ENCODE results near the gene C1QA. TPM values are rescaled to one million over a fixed set of nuclear protein-coding genes. Genes with fewer than 3 reads are reported as not detected.

Gene C1QA
- total RNA-seq, 2 experiments from 2014 or later, result not detected

DNA sequence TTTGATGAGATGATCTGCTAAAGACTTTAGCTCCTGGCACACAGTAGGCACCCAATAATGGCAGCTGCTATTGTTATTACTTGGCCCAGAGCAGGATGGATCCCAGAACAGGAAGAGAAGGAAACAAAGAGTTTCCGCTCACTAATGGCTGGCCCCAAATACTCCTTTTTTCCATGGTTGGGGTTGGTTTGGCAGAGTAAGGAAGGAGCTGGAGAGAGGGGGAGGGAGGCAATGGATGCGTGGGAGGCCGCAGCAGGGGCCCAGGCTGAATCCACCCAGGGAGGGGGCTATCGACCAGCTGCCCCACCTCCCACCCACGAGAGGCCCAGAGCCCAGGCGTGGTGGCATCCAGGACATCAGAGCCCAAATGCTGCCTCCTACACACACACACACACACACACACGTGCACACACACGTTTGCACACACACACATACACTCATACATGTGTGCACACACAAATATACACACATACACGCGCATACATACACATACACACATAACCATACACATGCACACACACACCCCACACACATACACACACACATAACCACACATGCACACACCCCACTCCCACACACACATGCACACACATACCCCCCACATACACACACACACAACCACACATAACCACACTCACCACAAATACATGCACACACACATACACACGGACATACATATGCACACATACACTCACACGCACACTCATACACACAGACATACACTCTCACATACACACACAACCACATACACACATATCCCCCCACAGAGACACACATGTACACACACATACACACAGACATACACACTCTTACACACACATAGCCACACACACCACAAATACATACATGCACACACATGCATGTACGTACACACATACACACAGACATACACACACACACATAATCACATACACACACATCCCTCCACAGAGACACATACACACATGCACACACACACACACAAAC is 41.8 kb downstream of the C1QA start:
- ATAC-seq (no peak), DNase-seq (no peak)
- H3K36me3 Mint-ChIP-seq, result no peaks in the 10 kb centered on the region
- no peaks in the 10 kb centered on the region for H3K9me3 Mint-ChIP-seq (ENCODE audit: low read depth)
- peaks cover 15% of the 10 kb centered on the region for H3K27me3 Mint-ChIP-seq
- H3K4me1 Mint-ChIP-seq, result no peaks in the 10 kb centered on the region
- H3K27ac Mint-ChIP-seq, result no peak overlapping the region
- H3K4me3 Mint-ChIP-seq, result no peak overlapping the region
- CTCF ChIA-PET, result interaction anchor here (0.5 kb wide), 1 partner anchor 271 kb away, joined by 4 read pairs; no protein-coding TSS in a partner anchor

- CTCF ChIA-PET, result no interaction called here
- no peak overlapping the region for H3K27ac Mint-ChIP-seq
- DNase-seq, result no peak
- no peak overlapping the region for H3K4me3 Mint-ChIP-seq
- H3K36me3 Mint-ChIP-seq, result no peaks in the 10 kb centered on the region
- ATAC-seq, result no peak
- H3K27me3 Mint-ChIP-seq, result peaks cover 4% of the 10 kb centered on the region
- H3K4me1 Mint-ChIP-seq, result no peaks in the 10 kb centered on the region
- no peaks in the 10 kb centered on the region for H3K9me3 Mint-ChIP-seq (ENCODE audit: low read depth)
Observed at GRCh38 chr1:22680726-22681125, 44.3 kb downstream of the C1QA start.

- ATAC-seq, result no peak
- no peaks in the 10 kb centered on the region for H3K9me3 Mint-ChIP-seq (ENCODE audit: low read depth)
- CTCF ChIA-PET, result no interaction called here
Observed at GRCh38 chr1:22681556-22682276, 45.3 kb downstream of the C1QA start.

DNA sequence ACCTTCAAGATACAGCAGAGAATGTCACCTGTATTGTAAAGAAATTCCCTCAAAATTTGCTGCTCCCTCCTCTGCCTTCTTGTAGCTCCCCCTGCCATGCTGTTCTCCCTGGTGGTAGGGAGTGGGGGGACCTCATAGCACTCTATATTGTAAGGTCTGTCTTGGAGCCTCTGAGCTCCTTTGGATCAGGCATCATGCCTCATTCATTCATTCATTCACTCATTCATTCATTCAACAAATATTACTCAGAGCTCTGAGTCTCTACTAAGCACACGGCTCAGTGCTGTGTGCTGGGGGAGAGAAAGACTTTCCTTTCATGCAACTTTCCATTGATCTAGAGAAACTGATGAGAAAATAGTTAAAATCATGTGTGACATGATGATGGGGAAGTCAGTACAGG is 47.1 kb downstream of the C1QA start:
- no peak for ATAC-seq
- CTCF ChIA-PET, result no interaction called here
- H3K4me1 Mint-ChIP-seq, result no peaks in the 10 kb centered on the region

More at GRCh38 chr1:22681556-22682276, 45.3 kb downstream of the C1QA start:
- no peak overlapping the region for H3K4me3 Mint-ChIP-seq
- no peak overlapping the region for H3K27ac Mint-ChIP-seq
- H3K36me3 Mint-ChIP-seq, result no peaks in the 10 kb centered on the region
- H3K27me3 Mint-ChIP-seq, result peaks cover 7% of the 10 kb centered on the region
- H3K4me1 Mint-ChIP-seq, result no peaks in the 10 kb centered on the region
- no peak for DNase-seq

DNA sequence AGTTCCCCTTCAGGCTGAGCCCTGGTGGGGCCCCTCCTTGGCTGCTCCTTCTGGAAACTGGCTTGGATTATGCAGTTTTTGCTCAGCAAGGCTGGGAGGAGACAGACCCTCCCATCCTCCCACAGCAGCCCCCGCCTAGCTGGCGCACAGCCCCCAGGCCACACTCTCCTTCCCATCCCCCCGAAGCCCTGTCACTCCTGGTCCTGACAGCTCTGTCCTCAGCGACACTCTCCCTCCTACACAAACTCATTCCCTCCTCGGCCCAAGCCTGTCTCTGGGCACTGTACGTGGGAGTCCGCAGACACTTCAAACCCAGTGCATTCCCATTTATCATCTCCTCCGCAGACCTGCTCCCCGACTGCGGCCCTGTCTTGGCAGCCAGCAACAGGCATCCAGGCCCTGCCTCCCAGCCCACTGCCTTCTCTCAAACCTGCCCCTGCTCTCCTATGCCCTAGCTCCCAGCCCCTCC is 49.2 kb downstream of the C1QA start:
- Mint-ChIP-seq H3K27ac (no peak overlapping the region), H3K4me1 (no peaks in the 10 kb centered on the region), H3K27me3 (peaks cover 19% of the 10 kb centered on the region), H3K36me3 (no peaks in the 10 kb centered on the region), H3K9me3 (ENCODE audit: low read depth) (no peaks in the 10 kb centered on the region), H3K4me3 (no peak overlapping the region)
- ATAC-seq, result no peak
- CTCF ChIA-PET, result no interaction called here
- no peak for DNase-seq

More for the DNA sequence above, 47.1 kb downstream of the C1QA start:
- Mint-ChIP-seq H3K27me3 (peaks cover 15% of the 10 kb centered on the region), H3K36me3 (no peaks in the 10 kb centered on the region), H3K4me3 (no peak overlapping the region), H3K27ac (no peak overlapping the region), H3K9me3 (ENCODE audit: low read depth) (no peaks in the 10 kb centered on the region)
- DNase-seq, result no peak

- peaks cover 19% of the 10 kb centered on the region for H3K27me3 Mint-ChIP-seq
- no peaks in the 10 kb centered on the region for H3K9me3 Mint-ChIP-seq (ENCODE audit: low read depth)
- no peaks in the 10 kb centered on the region for H3K4me1 Mint-ChIP-seq
- DNase-seq (no peak), ATAC-seq (no peak)
- H3K4me3 Mint-ChIP-seq, result no peak overlapping the region
- H3K36me3 Mint-ChIP-seq, result no peaks in the 10 kb centered on the region
- no peak overlapping the region for H3K27ac Mint-ChIP-seq
- CTCF ChIA-PET, result no interaction called here
Observed at GRCh38 chr1:22687191-22687590, 50.8 kb downstream of the C1QA start.

DNA sequence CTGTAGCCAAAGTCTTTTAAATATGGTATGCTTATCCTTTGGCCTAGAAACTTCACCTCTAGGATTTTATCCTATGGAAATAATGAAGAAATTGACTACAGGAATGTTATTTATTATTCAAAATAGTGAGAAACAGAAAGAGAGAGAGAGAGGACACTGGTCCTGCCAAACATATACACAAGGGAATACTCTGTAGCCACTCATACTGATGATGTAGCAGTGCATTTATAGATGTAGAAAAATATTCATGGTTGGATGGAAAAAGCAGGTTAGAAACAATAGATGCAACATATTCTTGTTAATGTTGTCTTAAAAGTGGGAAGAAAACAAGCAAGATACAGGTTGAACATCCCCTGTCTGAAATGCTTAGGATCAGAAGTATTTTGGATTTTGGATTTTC is 52.0 kb downstream of the C1QA start:
- H3K4me1 Mint-ChIP-seq, result no peaks in the 10 kb centered on the region
- H3K27ac Mint-ChIP-seq, result no peak overlapping the region
- no peaks in the 10 kb centered on the region for H3K9me3 Mint-ChIP-seq (ENCODE audit: low read depth)
- CTCF ChIA-PET, result no interaction called here
- H3K27me3 Mint-ChIP-seq, result peaks cover 22% of the 10 kb centered on the region
- no peak for ATAC-seq
- H3K36me3 Mint-ChIP-seq, result no peaks in the 10 kb centered on the region
- no peak for DNase-seq
- no peak overlapping the region for H3K4me3 Mint-ChIP-seq

Small RNAs within 50 kb of the gene (microRNA-seq; reads per million reads assigned to microRNA genes)
- not detected for gene MIR6127

Other genes starting within 250 kb of the C1QA start
- gene ZBTB40, start 184.8 kb upstream of the C1QA start, total RNA-seq, result 10 to 100 TPM; 17.2 to 19.0 TPM
- not detected for gene EPHA8, start 73.1 kb upstream of the C1QA start, total RNA-seq
- gene C1QC, start 7.0 kb downstream of the C1QA start, total RNA-seq, result not detected
- not detected for gene C1QB, start 16.6 kb downstream of the C1QA start, total RNA-seq
- under 1 TPM; 0.09 TPM for gene EPHB2, start 74.2 kb downstream of the C1QA start, total RNA-seq

All from activated CD8-positive, alpha-beta memory T cell treated with anti-CD3 and anti-CD28 coated beads, Interleukin-2, amount 10 ng/mL, durations not matched to agents 7 days and 5 days (primary cell).